Mesothelial cell of epicardium (in vitro differentiated cells): ENCODE results near the gene ADARB2. TPM values are rescaled to one million over a fixed set of nuclear protein-coding genes. Genes with fewer than 3 reads are reported as not detected.

Experiments used
- DNase-seq, 2 experiments: peaks; one replicate each; pipeline ENCODE4 v3.0.0; 2021; ENCODE audit warnings: low spot score in 2 of 2; ENCODE audit not compliant: unreplicated experiment in 2 of 2
- H3K27ac Mint-ChIP-seq: 2 replicates; pipeline ENCODE4 v1.8.0; 2021; ENCODE audit warnings: mixed read lengths
- H3K27me3 Mint-ChIP-seq: 2 replicates; pipeline ENCODE4 v1.8.0; 2021; ENCODE audit warnings: low read depth, mixed read lengths
- H3K36me3 Mint-ChIP-seq: 2 replicates; pipeline ENCODE4 v1.8.0; 2021; ENCODE audit warnings: mixed read lengths
- H3K4me1 Mint-ChIP-seq: 2 replicates; pipeline ENCODE4 v1.8.0; 2021; ENCODE audit warnings: mixed read lengths
- H3K4me3 Mint-ChIP-seq: 2 replicates; pipeline ENCODE4 v1.8.0; 2021; ENCODE audit warnings: mild to moderate bottlenecking, moderate library complexity, mixed read lengths
- H3K9me3 Mint-ChIP-seq: 2 replicates; pipeline ENCODE4 v1.8.0; 2021; ENCODE audit warnings: mixed read lengths
- CTCF ChIP-seq: fragments of 200-600 bp; sonication (generic); IDR thresholded peaks from one replicate; pipeline ENCODE4 v1.5.0; 2021; ENCODE audit warnings: antibody characterized with exemption; ENCODE audit not compliant: unreplicated experiment
- total RNA-seq: library from RNA; stranded (reverse); gene quantifications from 3 replicates; pipeline ENCODE4 v1.2.1, GENCODE V29; 2021

The ADARB2 gene
- total RNA-seq, 1 donor from 2014 or later: 0.38 TPM

- H3K27ac Mint-ChIP-seq: no peak overlapping the region
- peaks cover 42% of the 10 kb centered on the region for H3K27me3 Mint-ChIP-seq
- H3K4me3 Mint-ChIP-seq: no peak overlapping the region
- no peaks in the 10 kb centered on the region for H3K9me3 Mint-ChIP-seq
- no peak for TF ChIP-seq CTCF
- no peaks in the 10 kb centered on the region for H3K4me1 Mint-ChIP-seq
- DNase-seq: no peak
- H3K36me3 Mint-ChIP-seq: no peaks in the 10 kb centered on the region
Observed at GRCh38 chr10:1521741-1522140, 215.6 kb downstream of the ADARB2 start.

GRCh38 chr10:1520909-1521565, 216.3 kb downstream of the ADARB2 start:
- Mint-ChIP-seq H3K9me3 (no peaks in the 10 kb centered on the region), H3K4me3 (no peak overlapping the region), H3K4me1 (no peaks in the 10 kb centered on the region), H3K27me3 (peaks cover 41% of the 10 kb centered on the region), H3K27ac (no peak overlapping the region), H3K36me3 (no peaks in the 10 kb centered on the region)
- no peak for DNase-seq
- TF ChIP-seq CTCF: no peak

- Mint-ChIP-seq H3K4me1 (no peaks in the 10 kb centered on the region), H3K36me3 (no peaks in the 10 kb centered on the region), H3K4me3 (no peak overlapping the region), H3K27ac (no peak overlapping the region), H3K9me3 (no peaks in the 10 kb centered on the region), H3K27me3 (peaks cover 38% of the 10 kb centered on the region)
- TF ChIP-seq CTCF: no peak
- no peak for DNase-seq
Observed at GRCh38 chr10:1519391-1519790, 217.9 kb downstream of the ADARB2 start.

- H3K9me3 Mint-ChIP-seq: no peaks in the 10 kb centered on the region
- no peaks in the 10 kb centered on the region for H3K4me1 Mint-ChIP-seq
- peaks cover 33% of the 10 kb centered on the region for H3K27me3 Mint-ChIP-seq
- H3K27ac Mint-ChIP-seq: no peak overlapping the region
- no peaks in the 10 kb centered on the region for H3K36me3 Mint-ChIP-seq
- no peak for DNase-seq
- no peak for TF ChIP-seq CTCF
- H3K4me3 Mint-ChIP-seq: no peak overlapping the region
Observed at GRCh38 chr10:1517684-1518083, 219.6 kb downstream of the ADARB2 start.

GRCh38 chr10:1516492-1517165, 220.7 kb downstream of the ADARB2 start:
- no peak for TF ChIP-seq CTCF
- H3K9me3 Mint-ChIP-seq: no peaks in the 10 kb centered on the region
- H3K36me3 Mint-ChIP-seq: no peaks in the 10 kb centered on the region
- H3K4me1 Mint-ChIP-seq: no peaks in the 10 kb centered on the region
- peaks cover 24% of the 10 kb centered on the region for H3K27me3 Mint-ChIP-seq
- no peak overlapping the region for H3K4me3 Mint-ChIP-seq
- no peak for DNase-seq
- no peak overlapping the region for H3K27ac Mint-ChIP-seq
